Endothelial cell of umbilical vein (primary cell): Measurements from ENCODE around the gene SCP2.

Experiments used
- POLR2A ChIP-seq: IDR thresholded peaks from 2 replicates; pipeline ENCODE4 v1.6.1; 2012; ENCODE audit warnings: low read depth, mild to moderate bottlenecking, control low read depth, low read length
- TF ChIP-seq, protein P1 (sequence below), 2 donors: IDR thresholded peaks; 1 replicate in 1 of 2; 2 replicates in 1 of 2; pipeline ENCODE4 v1.5.1; 2011; ENCODE audit warnings: low read length in 2 of 2, mild to moderate bottlenecking in 2 of 2, moderate library complexity in 2 of 2, control low read depth in 1 of 2, inconsistent platforms in 1 of 2, low read depth in 1 of 2; ENCODE audit not compliant: insufficient read depth in 1 of 2; ENCODE audit errors: extremely low read depth in 1 of 2

DNA sequence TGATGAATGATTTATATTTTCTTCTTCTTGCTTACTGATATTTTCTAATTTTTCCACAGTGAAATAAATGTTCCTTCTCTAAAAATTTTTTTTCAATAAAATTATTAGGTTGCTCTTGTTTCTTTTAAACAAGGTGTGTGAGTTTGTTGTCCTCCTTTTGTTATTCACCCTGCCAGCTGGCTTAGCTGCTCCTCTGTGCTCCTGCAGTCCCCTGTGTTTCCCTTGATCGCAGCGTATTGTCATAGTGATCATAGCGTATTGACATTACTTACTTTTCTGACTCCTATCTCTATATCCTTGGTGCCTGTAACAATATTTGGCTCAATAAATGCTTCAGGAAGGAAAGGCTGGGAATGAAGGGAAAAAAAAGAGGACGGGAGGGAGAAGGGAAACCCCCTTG lies 110.1 kb downstream of the SCP2 start:
- no peak for TF ChIP-seq POLR2A
- TF ChIP-seq, protein P1, sequence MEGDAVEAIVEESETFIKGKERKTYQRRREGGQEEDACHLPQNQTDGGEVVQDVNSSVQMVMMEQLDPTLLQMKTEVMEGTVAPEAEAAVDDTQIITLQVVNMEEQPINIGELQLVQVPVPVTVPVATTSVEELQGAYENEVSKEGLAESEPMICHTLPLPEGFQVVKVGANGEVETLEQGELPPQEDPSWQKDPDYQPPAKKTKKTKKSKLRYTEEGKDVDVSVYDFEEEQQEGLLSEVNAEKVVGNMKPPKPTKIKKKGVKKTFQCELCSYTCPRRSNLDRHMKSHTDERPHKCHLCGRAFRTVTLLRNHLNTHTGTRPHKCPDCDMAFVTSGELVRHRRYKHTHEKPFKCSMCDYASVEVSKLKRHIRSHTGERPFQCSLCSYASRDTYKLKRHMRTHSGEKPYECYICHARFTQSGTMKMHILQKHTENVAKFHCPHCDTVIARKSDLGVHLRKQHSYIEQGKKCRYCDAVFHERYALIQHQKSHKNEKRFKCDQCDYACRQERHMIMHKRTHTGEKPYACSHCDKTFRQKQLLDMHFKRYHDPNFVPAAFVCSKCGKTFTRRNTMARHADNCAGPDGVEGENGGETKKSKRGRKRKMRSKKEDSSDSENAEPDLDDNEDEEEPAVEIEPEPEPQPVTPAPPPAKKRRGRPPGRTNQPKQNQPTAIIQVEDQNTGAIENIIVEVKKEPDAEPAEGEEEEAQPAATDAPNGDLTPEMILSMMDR (IDR thresholded peaks at IDR 0.05; ENCODE audit: extremely low read depth in 1 of 2, insufficient read depth in 1 of 2, low read depth in 1 of 2, low read length in 2 of 2) = no peak
